ENCODE measurements around the gene IGSF9. TPM values are rescaled to one million over a fixed set of nuclear protein-coding genes. Genes with fewer than 3 reads are reported as not detected.

IGSF9 gene
- total RNA-seq, 5 donors from 2014 or later (not counting 1 experiment from before 2014, with no cell fraction given): 0.06 to 0.16 (median 0.12) TPM; not detected in 2

- H3K27me3 Mint-ChIP-seq: peaks cover 32 to 38% of the 10 kb centered on the region in 2 donors
- no peak overlapping the region for H3K4me3 Mint-ChIP-seq
- Histone ChIP-seq H3K4me3 (ENCODE audit: control insufficient read depth in 1 of 2, extremely low read depth in 1 of 2, low read length in 1 of 2) (no peak overlapping the region), H3K36me3 (ENCODE audit: control insufficient read depth in 2 of 2, extremely low read depth in 1 of 2, insufficient read depth in 1 of 2, low read length in 1 of 2) (no peaks in the 10 kb centered on the region), H3K9me3 (no peaks in the 10 kb centered on the region), H3K27me3 (replicated peaks in 1 of 2; ENCODE audit: control insufficient read depth in 2 of 2, extremely low read depth in 1 of 2, insufficient read depth in 2 of 2, low read length in 1 of 2) (peaks cover 0 to 20% of the 10 kb centered on the region in 2 experiments), H3K27ac (ENCODE audit: low read length) (no peak overlapping the region), H3K4me1 (ENCODE audit: control insufficient read depth in 1 of 2, extremely low read depth in 1 of 2, insufficient read depth in 2 of 2, low read length in 2 of 2) (no peaks in the 10 kb centered on the region)
- DNase-seq (no peak), ATAC-seq (replicated peaks in 1 of 4) (no peak)
- ChIA-PET POLR2A (no interaction called here), CTCF (no interaction called here)
- no peak overlapping the region for H3K27ac Mint-ChIP-seq
- H3K36me3 Mint-ChIP-seq: no peaks in the 10 kb centered on the region
- H3K9me3 Mint-ChIP-seq: no peaks in the 10 kb centered on the region
- no peaks in the 10 kb centered on the region for H3K4me1 Mint-ChIP-seq
- 71% methylated on average over 1 of the region's 2 CpGs for WGBS (ENCODE audit: insufficient coverage)
Measured at GRCh38 chr1:159965263-159965662, 19.9 kb upstream of the IGSF9 start.

- CTCF ChIA-PET: no interaction called here
- H3K27me3 Mint-ChIP-seq: peaks cover 36 to 42% of the 10 kb centered on the region in 2 donors
- H3K9me3 ChIP-seq: no peaks in the 10 kb centered on the region
- H3K27me3 ChIP-seq (replicated peaks in 1 of 2; ENCODE audit: control insufficient read depth in 2 of 2, extremely low read depth in 1 of 2, insufficient read depth in 2 of 2, low read length in 1 of 2): peaks cover 0 to 24% of the 10 kb centered on the region in 2 experiments
- no peaks in the 10 kb centered on the region for H3K4me1 ChIP-seq (ENCODE audit: control insufficient read depth in 1 of 2, extremely low read depth in 1 of 2, insufficient read depth in 2 of 2, low read length in 2 of 2)
- H3K9me3 Mint-ChIP-seq: no peaks in the 10 kb centered on the region
- H3K36me3 Mint-ChIP-seq: no peaks in the 10 kb centered on the region
- WGBS (ENCODE audit: insufficient coverage): no CpG with 5 or more reads among the region's 3 CpGs
- no peak overlapping the region for H3K27ac ChIP-seq (ENCODE audit: low read length)
- ATAC-seq (replicated peaks in 1 of 4) (no peak), DNase-seq (no peak)
- no peak overlapping the region for H3K4me3 Mint-ChIP-seq
- H3K4me3 ChIP-seq (ENCODE audit: control insufficient read depth in 1 of 2, extremely low read depth in 1 of 2, low read length in 1 of 2): no peak overlapping the region
- H3K4me1 Mint-ChIP-seq: no peaks in the 10 kb centered on the region
- no peaks in the 10 kb centered on the region for H3K36me3 ChIP-seq (ENCODE audit: control insufficient read depth in 2 of 2, extremely low read depth in 1 of 2, insufficient read depth in 1 of 2, low read length in 1 of 2)
- POLR2A ChIA-PET: no interaction called here
- H3K27ac Mint-ChIP-seq: no peak overlapping the region
Measured at GRCh38 chr1:159964144-159964543, 18.7 kb upstream of the IGSF9 start.

GRCh38 chr1:159962176-159962575, 16.8 kb upstream of the IGSF9 start:
- ChIA-PET CTCF (no interaction called here), POLR2A (no interaction called here)
- no peaks in the 10 kb centered on the region for H3K4me1 Mint-ChIP-seq
- no peaks in the 10 kb centered on the region for H3K4me1 ChIP-seq (ENCODE audit: control insufficient read depth in 1 of 2, extremely low read depth in 1 of 2, insufficient read depth in 2 of 2, low read length in 2 of 2)
- no peak overlapping the region for H3K27ac ChIP-seq (ENCODE audit: low read length)
- H3K4me3 Mint-ChIP-seq: no peak overlapping the region
- no peaks in the 10 kb centered on the region for H3K9me3 Mint-ChIP-seq
- H3K27me3 ChIP-seq (replicated peaks in 1 of 2; ENCODE audit: control insufficient read depth in 2 of 2, extremely low read depth in 1 of 2, insufficient read depth in 2 of 2, low read length in 1 of 2): peaks cover 0 to 21% of the 10 kb centered on the region in 2 experiments
- H3K9me3 ChIP-seq: no peaks in the 10 kb centered on the region
- no peak overlapping the region for H3K27ac Mint-ChIP-seq
- no peaks in the 10 kb centered on the region for H3K36me3 ChIP-seq (ENCODE audit: control insufficient read depth in 2 of 2, extremely low read depth in 1 of 2, insufficient read depth in 1 of 2, low read length in 1 of 2)
- H3K4me3 ChIP-seq (ENCODE audit: control insufficient read depth in 1 of 2, extremely low read depth in 1 of 2, low read length in 1 of 2): no peak overlapping the region
- no peak for DNase-seq
- 79% methylated on average over 3 of the region's 11 CpGs for WGBS (ENCODE audit: insufficient coverage)
- no peaks in the 10 kb centered on the region for H3K36me3 Mint-ChIP-seq
- peaks cover 18 to 33% of the 10 kb centered on the region in 2 donors for H3K27me3 Mint-ChIP-seq
- no peak for ATAC-seq (replicated peaks in 1 of 4)

GRCh38 chr1:159961636-159962035, 16.2 kb upstream of the IGSF9 start:
- 88% methylated on average over 13 of the region's 15 CpGs for WGBS (ENCODE audit: insufficient coverage)
- H3K4me1 Mint-ChIP-seq: no peaks in the 10 kb centered on the region
- Histone ChIP-seq H3K9me3 (no peaks in the 10 kb centered on the region), H3K4me1 (ENCODE audit: control insufficient read depth in 1 of 2, extremely low read depth in 1 of 2, insufficient read depth in 2 of 2, low read length in 2 of 2) (no peaks in the 10 kb centered on the region), H3K27ac (ENCODE audit: low read length) (no peak overlapping the region), H3K4me3 (ENCODE audit: control insufficient read depth in 1 of 2, extremely low read depth in 1 of 2, low read length in 1 of 2) (no peak overlapping the region), H3K27me3 (replicated peaks in 1 of 2; ENCODE audit: control insufficient read depth in 2 of 2, extremely low read depth in 1 of 2, insufficient read depth in 2 of 2, low read length in 1 of 2) (peaks cover 0 to 21% of the 10 kb centered on the region in 2 experiments), H3K36me3 (ENCODE audit: control insufficient read depth in 2 of 2, extremely low read depth in 1 of 2, insufficient read depth in 1 of 2, low read length in 1 of 2) (no peaks in the 10 kb centered on the region)
- ChIA-PET CTCF (no interaction called here), POLR2A (no interaction called here)
- ATAC-seq (replicated peaks in 1 of 4): no peak
- H3K4me3 Mint-ChIP-seq: no peak overlapping the region
- no peak overlapping the region for H3K27ac Mint-ChIP-seq
- H3K36me3 Mint-ChIP-seq: no peaks in the 10 kb centered on the region
- no peak for DNase-seq
- no peaks in the 10 kb centered on the region for H3K9me3 Mint-ChIP-seq
- H3K27me3 Mint-ChIP-seq: peaks cover 13 to 28% of the 10 kb centered on the region in 2 donors

GRCh38 chr1:159960721-159961381, 15.4 kb upstream of the IGSF9 start:
- ChIA-PET CTCF (interaction anchor here in 1 of 2 donors (0.6 to 0.7 kb wide), 2 partner anchors 8 to 192 kb away, joined by 3 to 6 read pairs; no protein-coding TSS in a partner anchor), POLR2A (interaction anchor here in 1 of 2 donors (0.7 kb wide), 1 partner anchor 617 kb away, joined by 4 read pairs; no protein-coding TSS in a partner anchor)
- H3K9me3 Mint-ChIP-seq: no peaks in the 10 kb centered on the region
- Histone ChIP-seq H3K27ac (ENCODE audit: low read length) (no peak overlapping the region), H3K4me3 (ENCODE audit: control insufficient read depth in 1 of 2, extremely low read depth in 1 of 2, low read length in 1 of 2) (no peak overlapping the region), H3K9me3 (no peaks in the 10 kb centered on the region), H3K36me3 (ENCODE audit: control insufficient read depth in 2 of 2, extremely low read depth in 1 of 2, insufficient read depth in 1 of 2, low read length in 1 of 2) (no peaks in the 10 kb centered on the region), H3K27me3 (replicated peaks in 1 of 2; ENCODE audit: control insufficient read depth in 2 of 2, extremely low read depth in 1 of 2, insufficient read depth in 2 of 2, low read length in 1 of 2) (peaks cover 0 to 21% of the 10 kb centered on the region in 2 experiments), H3K4me1 (ENCODE audit: control insufficient read depth in 1 of 2, extremely low read depth in 1 of 2, insufficient read depth in 2 of 2, low read length in 2 of 2) (no peaks in the 10 kb centered on the region)
- H3K36me3 Mint-ChIP-seq: no peaks in the 10 kb centered on the region
- no peak overlapping the region for H3K27ac Mint-ChIP-seq
- no peak for ATAC-seq (replicated peaks in 1 of 4)
- no peaks in the 10 kb centered on the region for H3K4me1 Mint-ChIP-seq
- 80% methylated on average over 1 of the region's 5 CpGs for WGBS (ENCODE audit: insufficient coverage)
- no peak overlapping the region for H3K4me3 Mint-ChIP-seq
- peaks cover 10 to 29% of the 10 kb centered on the region in 2 donors for H3K27me3 Mint-ChIP-seq
- DNase-seq: no peak

- no peak overlapping the region for H3K27ac ChIP-seq (ENCODE audit: low read length)
- H3K9me3 Mint-ChIP-seq: no peaks in the 10 kb centered on the region
- H3K4me3 ChIP-seq (ENCODE audit: control insufficient read depth in 1 of 2, extremely low read depth in 1 of 2, low read length in 1 of 2): no peak overlapping the region
- CTCF ChIA-PET: no interaction called here
- no peak overlapping the region for H3K4me3 Mint-ChIP-seq
- DNase-seq (no peak), ATAC-seq (replicated peaks in 1 of 4) (no peak)
- H3K27me3 Mint-ChIP-seq: peaks cover 11 to 23% of the 10 kb centered on the region in 2 donors
- H3K36me3 ChIP-seq (ENCODE audit: control insufficient read depth in 2 of 2, extremely low read depth in 1 of 2, insufficient read depth in 1 of 2, low read length in 1 of 2): no peaks in the 10 kb centered on the region
- no peaks in the 10 kb centered on the region for H3K9me3 ChIP-seq
- H3K4me1 Mint-ChIP-seq: no peaks in the 10 kb centered on the region
- POLR2A ChIA-PET: no interaction called here
- no peak overlapping the region for H3K27ac Mint-ChIP-seq
- H3K27me3 ChIP-seq (replicated peaks in 1 of 2; ENCODE audit: control insufficient read depth in 2 of 2, extremely low read depth in 1 of 2, insufficient read depth in 2 of 2, low read length in 1 of 2): peaks cover 0 to 19% of the 10 kb centered on the region in 2 experiments
- H3K4me1 ChIP-seq (ENCODE audit: control insufficient read depth in 1 of 2, extremely low read depth in 1 of 2, insufficient read depth in 2 of 2, low read length in 2 of 2): no peaks in the 10 kb centered on the region
- 78% methylated on average over 3 of the region's 4 CpGs for WGBS (ENCODE audit: insufficient coverage)
- H3K36me3 Mint-ChIP-seq: no peaks in the 10 kb centered on the region
Measured at GRCh38 chr1:159959451-159959850, 14.0 kb upstream of the IGSF9 start.
